Heart right ventricle (tissue), 16 donors: ENCODE results near the gene ADGRG6. TPM values are rescaled to one million over a fixed set of nuclear protein-coding genes. Genes with fewer than 3 reads are reported as not detected.

ENCODE experiments used
- ATAC-seq, 8 donors: fragments of 200-7000 bp; cut with Tn5 transposase; one replicate each; pipeline ENCODE4 v1.9.1; 2020; ENCODE audit warnings: mild to moderate bottlenecking in 8 of 8, moderate library complexity in 8 of 8, moderate number of reproducible peaks in 1 of 8
- DNase-seq, 2 donors: peaks; one replicate each; pipeline ENCODE4 v3.0.0-alpha.2; 2020
- H3K27ac ChIP-seq, 10 donors: fragments of 200-600 bp; sonication (generic) in 2 of 10; one replicate each; pipeline versions ENCODE4 v1.5.0 to v1.8.0; 2020 to 2022; ENCODE audit warnings: mild to moderate bottlenecking in 3 of 10
- H3K27me3 ChIP-seq, 7 donors: fragments of 200-600 bp; one replicate each; pipeline ENCODE4 v1.8.0; 2021 to 2022; ENCODE audit warnings: mild to moderate bottlenecking in 2 of 7
- H3K36me3 ChIP-seq, 9 donors: fragments of 200-600 bp; sonication (generic) in 1 of 9; one replicate each; pipeline versions ENCODE4 v1.5.0 to v1.8.0; 2020 to 2022; ENCODE audit warnings: mild to moderate bottlenecking in 2 of 9
- H3K4me1 ChIP-seq, 9 donors: fragments of 200-600 bp; sonication (generic) in 1 of 9; one replicate each; pipeline versions ENCODE4 v1.5.0 to v1.8.0; 2020 to 2022; ENCODE audit warnings: mild to moderate bottlenecking in 4 of 9
- H3K4me3 ChIP-seq, 10 donors: fragments of 200-600 bp; sonication (generic) in 2 of 10; one replicate each; pipeline versions ENCODE4 v1.5.0 to v1.8.0; 2020 to 2022; ENCODE audit warnings: mild to moderate bottlenecking in 7 of 10, moderate library complexity in 2 of 10
- H3K9me3 ChIP-seq, 11 donors: fragments of 200-600 bp in 10 of 11; sonication (generic) in 2 of 11; one replicate each; pipeline versions ENCODE4 v1.5.0 to v1.8.0; 2013 to 2022; ENCODE audit warnings: mild to moderate bottlenecking in 2 of 11, control low read depth in 1 of 11, moderate library complexity in 1 of 11
- WGBS, 2 donors: extraction: QIAGEN DNeasy Blood & Tissue Kit; methylation state at CpG; one replicate each; pipeline ENCODE4 v1.1.7; 2013; ENCODE audit warnings: inconsistent platforms in 1 of 2; 5-methylcytosine and 5-hydroxymethylcytosine counted together
- intact Hi-C, 10 donors: fragments of 100-400 bp; cut with DNase I; formaldehyde crosslinking; loops; one replicate each; pipeline versions ENCODE4 v1.11.1 to v1.14.2; 2022
- polyA plus RNA-seq, 2 donors: library from polyadenylated mRNA; stranded (reverse); fragments of 200-250 nt; gene quantifications; one replicate each; pipeline ENCODE4 v1.2.3, GENCODE V29; 2013
- total RNA-seq, 10 donors: library from RNA; stranded (reverse); fragmentation: NEBNext Ultra II Directional in 3 of 10; extraction: Animal tissue kit (Norgen Biotek cat#: 25700) in 3 of 10; gene quantifications; one replicate each; pipeline versions ENCODE4 v1.2.1 to v1.2.4, GENCODE V29; 2021 to 2023
- TF ChIP-seq, protein P1 (sequence below), 9 donors: fragments of 200-600 bp; sonication (generic) in 2 of 9; IDR thresholded peaks; one replicate each; pipeline versions ENCODE4 v1.5.0 to v1.8.0; 2021 to 2022; ENCODE audit warnings: antibody characterized with exemption in 9 of 9, mild to moderate bottlenecking in 5 of 9, moderate library complexity in 1 of 9
- donor health status: Arrhythmogenic right ventricular cardiomyopathy.
- donor health status: ischemic (EF 13 %, LVEDD 7.1; RV severe dilation, severe dysfunction).
- donor health status: healthy with polysubstance abuse.
- donor health status: DM: no; HTN: yes; CAD: no.
- donor health status: DM: no; HTN: no; CAD: no.
- donor health status: ischemic (EF 25% LVEDD 6.9; RV normal size, moderate dysfunction).
- donor health status: ischemic (EF 25% LVEDD 5.7; RV mildly dilated, moderate dysfunction).
- donor health status: healthy.
- donor health status: DM: yes; HTN: yes; CAD: no.
- donor health status: Ischemic cardiomyopathy.
- donor health status: ischemic (EF 35%, LVEDD 5.7; RV mildly dilated, moderate dysfunction).
- donor health status: nonischemic (EF 11% LVEDD 7.7; RV severe dilation, severe dysfunction).
- donor health status: DM: yes; HTN: yes; CAD: no.
- donor health status: PGD.
- donor health status: ischemic (EF 29% LVEDD 5.4; RV normal size, mild dysfunction).
- donor health status: nonischemic (EF 23%, LVEDD 6.1; RV moderate dilation, normal function).

Gene ADGRG6
- total and polyA plus RNA-seq, 12 donors: 0.93 to 5.9 (median 3.1) TPM

DNA sequence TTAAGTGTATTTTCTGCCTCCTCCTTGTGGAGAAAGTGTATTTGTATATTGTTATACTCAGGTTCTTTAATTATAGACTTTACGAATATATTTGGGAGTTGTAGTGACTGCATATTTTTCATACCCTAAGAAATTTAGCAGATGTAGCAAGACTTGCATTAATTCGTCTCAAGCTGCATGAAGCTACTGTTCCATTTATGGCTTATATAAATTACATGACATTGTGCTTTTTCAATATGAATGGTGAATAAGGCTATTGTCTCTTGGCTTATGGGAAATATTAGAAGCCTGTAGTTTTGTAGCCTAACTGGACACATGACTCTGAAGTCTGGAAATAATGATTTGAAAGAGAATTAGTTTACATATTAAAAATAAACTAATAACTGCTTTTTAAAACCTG is 2.4 kb downstream of the ADGRG6 start:
- WGBS, 2 donors: 89 to 91% methylated on average over 2 of the region's 2 CpGs
- DNase-seq (no peak), ATAC-seq (no peak)
- H3K9me3 ChIP-seq: peaks cover 0 to 7% (median 0%) of the 10 kb centered on the region in 11 donors
- intact Hi-C loops: no loop called here
- no peak overlapping the region for H3K27ac ChIP-seq
- no peak overlapping the region for H3K4me3 ChIP-seq
- peaks cover 0 to 49% (median 34%) of the 10 kb centered on the region in 7 donors for H3K27me3 ChIP-seq
- no peaks in the 10 kb centered on the region for H3K36me3 ChIP-seq
- H3K4me1 ChIP-seq: peaks cover 0 to 18% (median 10%) of the 10 kb centered on the region in 9 donors
- TF ChIP-seq, protein P1, sequence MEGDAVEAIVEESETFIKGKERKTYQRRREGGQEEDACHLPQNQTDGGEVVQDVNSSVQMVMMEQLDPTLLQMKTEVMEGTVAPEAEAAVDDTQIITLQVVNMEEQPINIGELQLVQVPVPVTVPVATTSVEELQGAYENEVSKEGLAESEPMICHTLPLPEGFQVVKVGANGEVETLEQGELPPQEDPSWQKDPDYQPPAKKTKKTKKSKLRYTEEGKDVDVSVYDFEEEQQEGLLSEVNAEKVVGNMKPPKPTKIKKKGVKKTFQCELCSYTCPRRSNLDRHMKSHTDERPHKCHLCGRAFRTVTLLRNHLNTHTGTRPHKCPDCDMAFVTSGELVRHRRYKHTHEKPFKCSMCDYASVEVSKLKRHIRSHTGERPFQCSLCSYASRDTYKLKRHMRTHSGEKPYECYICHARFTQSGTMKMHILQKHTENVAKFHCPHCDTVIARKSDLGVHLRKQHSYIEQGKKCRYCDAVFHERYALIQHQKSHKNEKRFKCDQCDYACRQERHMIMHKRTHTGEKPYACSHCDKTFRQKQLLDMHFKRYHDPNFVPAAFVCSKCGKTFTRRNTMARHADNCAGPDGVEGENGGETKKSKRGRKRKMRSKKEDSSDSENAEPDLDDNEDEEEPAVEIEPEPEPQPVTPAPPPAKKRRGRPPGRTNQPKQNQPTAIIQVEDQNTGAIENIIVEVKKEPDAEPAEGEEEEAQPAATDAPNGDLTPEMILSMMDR (IDR thresholded peaks at IDR 0.05): no peak

- TF ChIP-seq, protein P1 (IDR thresholded peaks at IDR 0.05): no peak
- ATAC-seq (no peak), DNase-seq (no peak)
- peaks cover 0 to 8% (median 4%) of the 10 kb centered on the region in 9 donors for H3K4me1 ChIP-seq
- H3K27me3 ChIP-seq: peaks cover 0 to 38% (median 27%) of the 10 kb centered on the region in 7 donors
- intact Hi-C loops: no loop called here
- H3K27ac ChIP-seq: no peak overlapping the region
- WGBS, 2 donors: 93 to 100% methylated on average over 1 of the region's 1 CpG
- H3K4me3 ChIP-seq: no peak overlapping the region
- no peaks in the 10 kb centered on the region for H3K36me3 ChIP-seq
- no peaks in the 10 kb centered on the region for H3K9me3 ChIP-seq
Observed at GRCh38 chr6:142306736-142307135, 4.9 kb downstream of the ADGRG6 start.

GRCh38 chr6:142307963-142308748 is 6.3 kb downstream of the ADGRG6 start:
- no peak overlapping the region for H3K27ac ChIP-seq
- no peaks in the 10 kb centered on the region for H3K4me1 ChIP-seq
- H3K27me3 ChIP-seq: peaks cover 0 to 26% (median 14%) of the 10 kb centered on the region in 7 donors
- no peaks in the 10 kb centered on the region for H3K9me3 ChIP-seq
- 85 to 90% methylated on average over 2 of the region's 2 CpGs for WGBS, 2 donors
- ATAC-seq (no peak), DNase-seq (no peak)
- no peak overlapping the region for H3K4me3 ChIP-seq
- TF ChIP-seq, protein P1 (IDR thresholded peaks at IDR 0.05): no peak
- intact Hi-C loops: no loop called here
- H3K36me3 ChIP-seq: no peaks in the 10 kb centered on the region

DNA sequence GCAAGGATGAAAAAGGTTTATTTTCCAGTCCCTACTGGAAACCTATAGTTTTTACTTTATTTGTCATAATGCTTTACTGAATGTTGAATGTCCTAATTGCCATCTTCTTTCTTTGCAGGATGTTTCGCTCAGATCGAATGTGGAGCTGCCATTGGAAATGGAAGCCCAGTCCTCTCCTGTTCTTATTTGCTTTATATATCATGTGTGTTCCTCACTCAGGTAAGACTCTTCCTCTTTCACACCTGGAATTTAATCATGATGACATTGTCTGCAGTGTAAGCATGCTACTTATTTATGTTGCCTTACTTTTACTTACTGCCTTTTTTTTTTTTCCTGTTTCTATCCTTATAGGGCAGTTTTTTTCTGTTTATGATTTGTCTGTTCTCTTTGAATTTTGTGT is 7.6 kb downstream of the ADGRG6 start:
- intact Hi-C loops: no loop called here
- Histone ChIP-seq H3K4me1 (no peaks in the 10 kb centered on the region), H3K4me3 (no peak overlapping the region), H3K27ac (no peak overlapping the region), H3K36me3 (no peaks in the 10 kb centered on the region), H3K9me3 (no peaks in the 10 kb centered on the region), H3K27me3 (peaks cover 0 to 14% (median 6%) of the 10 kb centered on the region in 7 donors)
- 93 to 100% methylated on average over 2 of the region's 2 CpGs for WGBS, 2 donors
- DNase-seq (no peak), ATAC-seq (no peak)
- TF ChIP-seq, protein P1 (IDR thresholded peaks at IDR 0.05): no peak
